K562 treated with DMSO at 1 percent for 12 hours (cell line): ENCODE results near the gene ZNHIT1. TPM values are rescaled to one million over a fixed set of nuclear protein-coding genes. Genes with fewer than 3 reads are reported as not detected.

Experiments
- total RNA-seq: library from RNA; unstranded; fragments of 300-600 nt; gene quantifications from 2 replicates; pipeline ENCODE4 v1.2.3, GENCODE V29; 2022; ENCODE audit not compliant: insufficient read depth

ZNHIT1 gene
- 132 and 185 TPM in 2 replicates for total RNA-seq

GRCh38 chr7:101217388-101218235 lies at the start of gene ZNHIT1, which contains the start of gene PLOD3:
Gene ZNHIT1, plus strand, starts transcription at chr7:101218165. Its CDS starts 31 bp downstream, at chr7:101218196.
Gene PLOD3, minus strand, starts transcription at chr7:101217581. Its CDS starts 307 bp downstream, at chr7:101217274.

GRCh38 chr7:101180130-101180755 lies 37.7 kb upstream of the ZNHIT1 start, which contains the start of gene NAT16:
Gene NAT16, minus strand, starts transcription at chr7:101180293. Its CDS starts 5,486 bp downstream, at chr7:101174807.

GRCh38 chr7:101200862-101201599 lies 16.9 kb upstream of the ZNHIT1 start, which contains the start of gene MOGAT3:
Gene MOGAT3, minus strand, starts transcription at chr7:101201036. Its CDS starts 182 bp downstream, at chr7:101200854.

GRCh38 chr7:101237206-101238067 lies 19.5 kb downstream of the ZNHIT1 start, which contains the start of gene CLDN15:
Gene CLDN15, minus strand, starts transcription at chr7:101237802. Its CDS starts 221 bp downstream, at chr7:101237581.

GRCh38 chr7:101244375-101245146 lies 26.6 kb downstream of the ZNHIT1 start, which contains the start of gene FIS1:
Gene FIS1, minus strand, starts transcription at chr7:101245081. Its CDS starts 77 bp downstream, at chr7:101245004.

Other genes starting within 250 kb of the ZNHIT1 start
- gene MUC12, start 248.6 kb upstream of the ZNHIT1 start, total RNA-seq = not detected in 2 replicates
- not detected in 2 replicates for gene MUC17, start 198.1 kb upstream of the ZNHIT1 start, total RNA-seq
- gene TRIM56, start 132.7 kb upstream of the ZNHIT1 start, total RNA-seq = 12.0 and 25.1 TPM in 2 replicates
- gene SERPINE1, start 91.1 kb upstream of the ZNHIT1 start, total RNA-seq = 1.5 and 3.0 TPM in 2 replicates
- gene AP1S1, start 63.7 kb upstream of the ZNHIT1 start, total RNA-seq = 101 and 123 TPM in 2 replicates
- gene VGF, start 52.6 kb upstream of the ZNHIT1 start, total RNA-seq = 0.49 and 1.3 TPM in 2 replicates
- not detected in 2 replicates for gene NAT16, start 37.9 kb upstream of the ZNHIT1 start, total RNA-seq
- not detected in 2 replicates for gene MOGAT3, start 17.1 kb upstream of the ZNHIT1 start, total RNA-seq
- gene PLOD3, start 584 bp upstream of the ZNHIT1 start, total RNA-seq = 61.8 and 71.1 TPM in 2 replicates
- 20.8 and 29.6 TPM in 2 replicates for gene CLDN15, start 19.6 kb downstream of the ZNHIT1 start, total RNA-seq
- 109 and 134 TPM in 2 replicates for gene FIS1, start 26.9 kb downstream of the ZNHIT1 start, total RNA-seq
- gene IFT22, start 103.6 kb downstream of the ZNHIT1 start, total RNA-seq = 12.3 and 15.3 TPM in 2 replicates
- 0.70 and 1.3 TPM in 2 replicates for gene COL26A1, start 144.7 kb downstream of the ZNHIT1 start, total RNA-seq